GM19193 (cell line): ENCODE data around the gene CTRB1.

ENCODE experiments used
- POLR2A ChIP-seq: IDR thresholded peaks from 4 replicates; pipeline ENCODE4 v1.6.1; 2011; ENCODE audit not compliant: insufficient read depth, insufficient read length; ENCODE audit errors: extremely low read depth

Gene CTRB1

GRCh38 chr16:75266738-75267630 is 48.2 kb downstream of the CTRB1 start:
- no peak for TF ChIP-seq POLR2A

GRCh38 chr16:75267631-75268264 is 49.0 kb downstream of the CTRB1 start:
- TF ChIP-seq POLR2A, result no peak

DNA sequence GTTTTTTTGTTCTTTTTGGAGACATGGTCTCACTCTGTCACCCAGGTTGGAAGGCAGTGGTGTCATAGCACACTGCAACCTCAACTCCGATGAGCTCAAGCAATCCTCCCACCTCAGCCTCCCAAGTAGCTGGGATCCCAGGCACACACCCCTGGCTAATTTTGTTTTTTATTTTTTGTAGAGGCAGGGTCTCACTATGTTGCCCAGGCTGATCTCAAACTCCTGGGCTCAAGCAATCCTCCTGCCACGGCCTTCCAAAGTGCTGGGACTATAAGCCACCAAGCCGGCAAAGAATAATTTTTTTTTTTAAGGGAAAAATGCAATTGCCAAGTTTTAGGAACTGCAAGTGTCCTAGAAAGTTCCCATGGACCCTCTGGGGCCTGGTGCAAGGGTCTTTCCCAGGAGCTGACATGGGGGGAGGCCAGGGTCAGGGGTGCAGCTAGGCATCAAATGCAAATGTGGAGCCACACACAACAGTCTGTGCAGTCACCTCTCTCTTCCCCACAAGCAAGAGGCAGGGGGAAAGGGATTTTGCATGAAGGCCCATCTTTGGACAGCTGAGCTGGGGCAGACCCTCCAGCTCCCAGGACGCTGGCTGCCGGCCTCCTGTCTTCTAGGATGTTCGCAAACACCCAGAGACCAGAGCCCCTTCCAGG is 52.8 kb downstream of the CTRB1 start:
- TF ChIP-seq POLR2A, result no peak

DNA sequence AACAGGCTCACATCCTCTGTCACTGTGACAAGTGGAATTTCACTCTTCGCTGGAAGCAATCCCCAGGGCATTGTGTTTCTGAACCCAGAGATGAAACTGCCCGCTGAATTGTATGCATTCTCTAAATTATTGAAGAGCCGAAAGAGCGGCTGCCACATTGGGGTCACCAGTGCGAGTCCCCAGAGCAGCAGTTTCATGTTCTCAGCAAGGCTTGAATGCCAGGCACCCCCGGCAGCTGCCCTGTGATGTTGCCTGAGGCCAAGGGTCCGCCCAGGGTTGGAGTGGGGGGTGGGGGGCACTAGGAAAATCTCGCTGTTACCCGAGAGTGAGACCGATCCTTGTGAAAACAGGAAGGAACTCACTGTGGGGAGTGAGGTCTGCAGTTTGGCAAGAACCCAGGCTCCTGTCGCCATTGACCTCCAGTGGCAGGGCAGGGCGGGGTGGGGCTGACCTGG is 53.3 kb downstream of the CTRB1 start:
- TF ChIP-seq POLR2A, result no peak

DNA sequence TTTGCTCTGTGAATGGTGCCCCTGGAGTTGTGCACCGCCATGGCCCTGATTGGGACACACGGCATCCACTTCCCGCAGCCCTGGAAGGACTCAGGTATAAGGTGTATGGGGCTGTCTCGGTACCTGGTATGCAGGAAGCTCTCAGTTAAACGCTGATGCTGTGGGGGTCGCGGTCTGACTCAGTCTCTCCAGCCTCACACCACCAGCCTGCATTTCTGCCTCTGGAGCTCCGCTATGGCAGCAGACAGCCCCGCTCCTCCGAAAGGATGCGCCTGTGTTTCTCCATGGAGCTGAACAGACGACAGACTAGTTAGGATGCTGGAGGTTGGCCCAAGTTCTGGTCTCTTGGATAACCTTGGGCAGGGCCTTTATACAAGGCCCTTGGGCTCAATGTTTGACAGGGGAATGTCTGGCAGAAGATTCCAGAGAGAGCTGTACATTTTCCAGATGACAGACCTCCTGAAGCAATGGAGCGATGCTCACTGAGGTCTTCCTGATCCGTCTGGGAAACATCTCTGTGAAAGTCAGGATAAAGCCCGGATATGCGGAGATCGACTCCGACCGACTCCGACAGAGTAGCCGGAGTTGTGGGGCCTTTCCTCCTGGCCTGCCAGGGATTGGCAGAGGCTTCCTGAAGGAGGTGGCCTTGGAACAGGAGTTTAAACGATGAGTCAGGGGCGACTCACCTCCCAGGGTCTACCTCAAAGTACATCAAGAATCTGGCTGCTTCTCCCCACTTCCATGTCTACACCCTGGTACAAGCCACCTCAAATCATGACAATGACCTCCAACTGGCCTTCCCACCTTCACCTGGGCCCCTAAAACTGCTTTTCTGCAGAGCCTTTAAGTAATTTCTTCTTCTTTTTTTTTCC is 54.5 kb downstream of the CTRB1 start:
- no peak for TF ChIP-seq POLR2A
